GOT3 (cell line): ENCODE results near the gene ARMC6.
"Not testable (repeated sequence)": the region's sequence is repeated elsewhere in the genome, so short reads cannot be mapped to it uniquely, and the experiment has no call there.

Experiments used
- DNase-seq: peaks from one replicate; lab custom pipeline; 2025; ENCODE audit warnings: mixed read lengths; lab: John Stamatoyannopoulos, UW

The ARMC6 gene

DNA sequence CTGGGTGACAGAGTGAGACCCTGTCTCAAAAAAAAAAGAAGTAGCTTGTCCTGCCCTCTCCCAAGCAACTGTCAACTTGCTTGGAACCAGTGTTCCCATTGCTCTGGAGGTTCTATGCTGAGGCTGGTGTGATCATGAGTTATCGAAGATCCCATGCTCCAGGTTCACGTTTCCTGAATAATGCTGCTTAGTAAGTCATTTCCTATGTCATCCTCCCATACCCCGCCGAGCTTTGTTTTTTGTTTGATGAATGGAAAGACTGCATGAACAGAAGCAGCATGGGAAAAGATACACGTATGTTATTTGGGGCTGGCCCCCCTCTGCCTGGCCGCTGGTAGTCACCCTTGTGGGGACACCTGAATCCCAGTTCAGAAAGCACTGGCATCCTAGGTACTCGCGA, 41.7 kb downstream of the ARMC6 start:
- DNase-seq, result no peak

DNA sequence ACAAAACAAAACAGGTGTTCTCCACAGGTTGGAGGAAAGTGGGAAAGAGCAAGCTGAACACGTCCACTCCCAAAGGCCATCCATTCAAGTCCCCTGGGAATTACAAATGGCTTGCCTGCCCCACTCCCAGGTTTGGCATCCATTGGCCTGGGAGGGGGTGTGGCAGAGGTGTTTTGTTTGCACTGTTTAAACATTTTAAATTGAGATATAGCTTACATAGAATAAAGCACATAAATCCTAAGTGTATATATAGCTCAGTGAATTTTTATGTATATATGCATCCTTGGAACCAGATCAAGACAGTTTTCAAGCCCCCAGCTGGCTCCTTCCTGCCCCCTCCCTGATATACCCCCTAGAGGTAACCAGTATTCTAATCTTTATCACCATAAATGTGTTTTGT, 43.1 kb downstream of the ARMC6 start:
- no peak for DNase-seq

DNA sequence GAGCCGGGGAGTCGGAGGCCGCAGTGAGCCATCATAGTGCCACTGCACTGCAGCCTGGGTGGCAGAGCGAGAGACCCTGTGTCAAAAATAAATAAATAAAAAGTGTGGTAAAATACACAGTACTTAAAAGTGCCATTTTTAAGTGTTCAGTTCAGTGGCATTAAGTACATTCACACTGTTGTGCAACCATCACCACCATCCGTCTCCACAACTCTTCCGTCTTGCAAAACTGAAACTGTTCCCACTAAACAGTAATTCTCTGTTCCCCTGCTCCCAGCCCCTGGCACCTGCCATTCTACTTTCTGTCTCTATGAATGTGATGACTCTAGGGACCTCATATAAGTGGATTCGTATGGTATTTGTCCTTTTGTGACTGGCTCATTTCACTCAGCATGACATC, 43.7 kb downstream of the ARMC6 start:
- no peak for DNase-seq

DNA sequence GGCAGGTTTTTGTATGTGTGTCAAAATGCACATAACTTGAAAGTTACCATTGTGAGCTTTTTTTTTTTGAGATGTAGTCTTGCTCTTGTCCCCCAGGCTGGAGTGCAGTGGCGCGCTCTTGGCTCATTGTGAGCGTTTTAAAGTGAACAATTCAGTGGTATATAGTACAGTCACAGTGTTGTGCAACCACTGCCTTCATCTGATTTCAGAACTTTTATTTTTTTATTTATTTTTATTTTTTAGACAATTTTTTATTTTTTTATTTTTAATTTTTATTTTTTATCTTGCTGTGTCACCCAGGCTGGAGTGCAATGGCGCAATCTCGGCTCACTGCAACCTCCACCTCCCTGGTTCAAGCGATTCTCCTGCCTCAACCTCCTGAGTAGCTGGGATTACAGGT, 45.4 kb downstream of the ARMC6 start:
- DNase-seq, result no peak

DNA sequence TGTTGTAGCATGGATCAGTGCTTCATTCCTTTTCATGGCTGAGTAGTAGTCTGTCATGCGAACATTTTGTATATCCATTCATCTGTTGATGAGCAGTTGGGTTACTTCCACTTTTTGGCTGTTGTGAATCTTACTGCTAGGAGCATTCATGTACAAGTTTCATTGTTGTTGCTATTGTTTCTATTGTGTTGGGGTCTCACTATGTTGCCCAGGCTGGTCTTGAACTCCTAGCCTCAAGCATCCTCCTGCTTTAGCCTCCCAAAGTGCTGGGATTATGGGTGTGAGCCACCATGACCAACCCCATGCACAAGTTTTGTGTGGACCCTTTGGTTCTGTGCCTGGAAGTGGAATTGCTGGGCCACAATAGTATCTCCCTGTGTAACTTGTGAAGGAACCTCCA, 46.2 kb downstream of the ARMC6 start:
- no peak for DNase-seq

DNA sequence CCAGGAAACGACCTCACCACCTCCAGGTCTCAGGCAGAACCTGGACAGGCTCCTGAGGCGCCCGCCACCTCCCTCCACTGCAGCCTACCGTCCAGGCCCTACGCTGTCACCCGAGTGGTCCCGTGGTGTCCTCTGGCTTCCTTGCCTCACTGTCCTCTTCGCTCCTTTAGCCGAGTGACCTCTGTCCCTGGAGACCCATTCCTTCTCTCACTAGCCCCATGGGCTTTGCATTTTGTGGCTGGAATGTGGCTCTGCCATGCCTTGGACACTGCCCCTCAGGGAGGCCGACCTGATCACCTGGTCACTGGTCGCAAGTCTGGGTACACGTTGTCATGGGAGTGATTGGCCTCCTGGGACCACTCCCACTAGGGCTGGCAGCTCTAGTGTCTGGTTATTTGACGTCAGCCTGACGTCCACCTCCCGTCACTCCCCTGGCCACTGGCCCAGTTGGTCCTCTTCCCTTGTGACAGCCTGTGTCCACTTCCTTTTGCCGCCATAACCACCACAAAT, 48.3 kb downstream of the ARMC6 start:
- no peak for DNase-seq

DNA sequence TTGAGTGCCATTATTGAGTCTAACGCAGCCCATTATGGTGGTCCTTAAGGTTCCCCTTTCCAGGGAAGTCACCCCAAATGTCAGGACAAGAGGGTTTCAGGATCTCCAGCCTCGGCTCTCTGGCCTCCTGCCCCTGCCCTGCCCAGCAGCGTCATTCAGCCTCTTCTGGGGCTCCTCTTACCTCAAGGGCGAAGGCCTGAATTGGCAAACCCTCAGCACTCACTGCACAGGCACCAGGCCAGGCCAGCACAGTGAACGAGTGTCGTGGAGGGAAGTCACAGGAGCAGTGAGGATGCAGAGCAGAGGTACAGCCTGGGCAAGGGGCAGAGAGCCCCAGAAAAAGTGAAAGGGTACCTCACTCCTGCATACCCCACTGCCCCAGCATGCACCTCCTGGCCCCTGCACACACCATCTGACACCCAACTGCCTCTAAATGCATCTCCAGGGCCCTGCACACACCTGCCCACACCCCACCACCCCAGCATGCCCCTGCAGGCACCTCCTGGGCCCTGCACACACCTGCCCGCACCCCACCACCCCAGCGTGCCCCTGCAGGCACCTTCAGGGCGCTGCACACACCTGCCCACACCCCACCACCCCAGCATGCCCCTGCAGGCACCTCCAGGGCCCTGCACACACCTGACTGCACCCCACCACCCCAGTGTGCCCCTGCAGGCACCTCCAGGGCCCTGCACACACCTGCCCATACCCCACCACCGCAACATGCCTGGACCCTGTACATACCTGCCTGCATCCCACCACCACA, 50.2 kb downstream of the ARMC6 start:
- no peak for DNase-seq

DNA sequence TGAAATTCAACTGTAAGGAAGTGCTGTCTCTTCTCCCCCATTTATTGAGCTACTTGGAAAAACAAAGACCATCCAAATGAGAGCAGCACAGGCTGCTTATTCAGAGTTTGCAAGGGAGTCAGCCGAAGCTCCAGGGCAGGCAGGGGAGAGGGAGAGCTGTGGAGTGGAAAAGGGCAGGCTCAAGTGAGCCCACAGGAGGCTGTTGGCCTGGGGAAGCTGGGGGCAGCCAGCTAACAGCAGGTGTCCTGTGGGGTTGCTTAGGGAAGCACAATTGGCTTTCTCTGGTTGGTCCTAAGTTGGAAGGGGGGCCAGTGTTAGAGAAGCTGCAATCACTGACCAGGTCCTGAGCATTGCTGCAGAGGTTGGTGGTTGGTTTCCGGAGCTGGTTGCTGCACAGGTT, 54.3 kb downstream of the ARMC6 start:
- no peak for DNase-seq

DNA sequence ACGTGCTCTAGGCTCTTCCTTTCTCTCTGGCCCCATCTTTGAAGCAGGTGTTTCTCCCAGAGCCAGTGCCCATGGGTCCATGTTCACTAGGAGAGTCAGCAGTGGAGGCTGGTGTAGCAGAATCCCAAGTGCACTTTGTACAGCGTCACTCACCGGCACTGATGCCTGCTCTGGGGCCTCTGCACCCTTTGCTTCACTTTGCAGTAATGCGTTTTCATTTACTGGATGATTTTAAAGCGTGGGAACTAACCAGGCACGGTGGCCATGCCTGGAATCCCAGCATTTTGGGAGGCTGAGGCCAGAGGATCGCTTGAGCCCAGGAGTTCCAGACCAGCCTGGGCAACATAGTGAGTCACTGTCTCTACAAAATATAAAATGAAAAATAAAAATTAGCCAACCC, 61.1 kb downstream of the ARMC6 start:
- DNase-seq, result no peak

DNA sequence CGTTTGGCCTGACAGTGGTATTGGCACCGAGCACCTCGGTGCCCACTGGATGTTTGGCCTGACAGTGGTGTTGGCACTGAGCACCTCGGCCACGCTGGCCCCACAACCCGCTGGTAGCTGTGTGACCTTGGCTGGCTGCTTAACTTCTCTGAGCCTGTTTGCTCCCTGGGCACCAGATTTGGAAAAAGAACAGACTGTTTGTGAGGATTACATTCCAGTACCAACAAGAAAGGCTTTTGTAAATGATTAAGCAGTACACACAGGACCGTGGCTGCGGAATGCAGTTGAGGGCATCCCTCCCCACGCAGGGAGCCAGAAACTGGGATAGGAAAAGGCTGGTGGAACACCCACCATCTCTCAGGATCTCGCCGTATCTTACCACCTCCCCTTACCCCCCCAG, 62.3 kb downstream of the ARMC6 start:
- no peak for DNase-seq

DNA sequence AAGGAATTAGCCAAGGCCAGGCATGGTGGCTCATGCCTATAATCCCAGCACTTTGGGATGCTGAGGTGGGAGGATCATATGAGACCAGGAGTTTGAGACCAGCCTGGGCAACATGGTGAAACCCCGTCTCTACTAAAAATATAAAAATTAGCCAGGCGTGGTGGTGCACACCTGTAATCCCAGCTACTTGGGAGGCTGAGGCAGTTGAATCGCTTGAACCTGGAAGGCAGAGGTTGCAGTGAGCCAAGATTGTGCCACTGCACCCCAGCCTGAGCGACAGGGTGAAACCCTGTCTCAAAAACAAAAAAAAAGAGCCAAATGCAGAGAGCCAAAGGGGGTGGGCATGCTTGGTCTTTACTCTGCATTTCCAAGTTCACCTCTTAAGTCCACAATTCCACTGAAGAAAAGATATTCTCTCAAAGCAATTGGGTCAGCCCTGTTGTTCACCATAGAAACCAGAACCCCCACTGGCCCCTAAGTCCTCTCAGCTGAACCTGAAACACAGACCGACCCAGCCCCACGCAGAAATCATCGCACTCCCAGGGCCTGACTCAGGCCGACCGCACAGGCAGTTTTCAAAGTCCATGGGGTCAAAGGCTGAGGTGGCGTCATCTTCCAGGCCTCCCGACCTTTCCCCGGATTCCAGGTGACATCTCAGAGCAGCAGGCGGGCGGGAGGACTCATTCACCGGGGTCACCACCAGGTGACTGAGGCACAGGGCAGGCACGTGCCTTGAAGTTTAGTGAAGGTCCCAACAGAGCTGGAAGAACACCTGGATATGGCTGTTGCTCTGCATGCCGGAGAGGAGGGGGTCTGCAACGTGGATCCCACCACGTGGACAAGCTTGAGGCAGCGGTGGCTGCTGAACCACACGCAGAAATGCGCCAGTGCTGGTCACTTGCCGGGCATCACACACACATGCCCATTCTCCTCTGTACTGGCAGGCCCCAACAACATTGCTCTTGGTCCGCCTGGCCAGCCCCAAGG, 63.5 kb downstream of the ARMC6 start:
- DNase-seq, result no peak

DNA sequence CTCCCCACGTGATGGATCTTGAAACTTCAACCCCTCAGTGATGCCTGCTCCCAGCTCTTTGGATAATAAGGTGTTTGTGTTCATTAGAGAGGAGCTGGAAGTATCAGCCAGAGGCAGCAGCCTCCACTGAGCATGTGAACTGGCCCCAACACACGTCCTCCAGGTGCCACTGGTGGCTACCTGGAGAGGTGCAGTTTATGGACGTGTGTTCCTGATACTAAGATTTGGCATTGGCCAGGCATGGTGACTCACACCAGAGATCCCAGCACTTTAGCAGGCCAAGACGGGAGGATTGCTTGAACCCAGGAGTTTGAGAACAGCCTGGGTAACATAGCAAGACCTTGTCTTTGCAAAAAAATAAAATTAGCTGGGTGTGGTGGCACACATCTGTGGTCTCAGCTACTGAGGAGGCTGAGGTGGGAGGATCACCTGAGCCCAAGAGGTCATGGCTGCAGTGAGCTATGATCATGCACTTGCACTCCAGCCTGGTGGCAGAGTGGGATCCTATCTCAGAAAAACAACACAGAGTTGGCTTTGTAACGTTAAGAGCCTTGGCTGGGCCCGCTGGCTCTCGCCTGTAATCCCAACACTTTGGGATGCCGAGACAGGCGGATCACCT, 64.8 kb downstream of the ARMC6 start:
- no peak for DNase-seq

DNA sequence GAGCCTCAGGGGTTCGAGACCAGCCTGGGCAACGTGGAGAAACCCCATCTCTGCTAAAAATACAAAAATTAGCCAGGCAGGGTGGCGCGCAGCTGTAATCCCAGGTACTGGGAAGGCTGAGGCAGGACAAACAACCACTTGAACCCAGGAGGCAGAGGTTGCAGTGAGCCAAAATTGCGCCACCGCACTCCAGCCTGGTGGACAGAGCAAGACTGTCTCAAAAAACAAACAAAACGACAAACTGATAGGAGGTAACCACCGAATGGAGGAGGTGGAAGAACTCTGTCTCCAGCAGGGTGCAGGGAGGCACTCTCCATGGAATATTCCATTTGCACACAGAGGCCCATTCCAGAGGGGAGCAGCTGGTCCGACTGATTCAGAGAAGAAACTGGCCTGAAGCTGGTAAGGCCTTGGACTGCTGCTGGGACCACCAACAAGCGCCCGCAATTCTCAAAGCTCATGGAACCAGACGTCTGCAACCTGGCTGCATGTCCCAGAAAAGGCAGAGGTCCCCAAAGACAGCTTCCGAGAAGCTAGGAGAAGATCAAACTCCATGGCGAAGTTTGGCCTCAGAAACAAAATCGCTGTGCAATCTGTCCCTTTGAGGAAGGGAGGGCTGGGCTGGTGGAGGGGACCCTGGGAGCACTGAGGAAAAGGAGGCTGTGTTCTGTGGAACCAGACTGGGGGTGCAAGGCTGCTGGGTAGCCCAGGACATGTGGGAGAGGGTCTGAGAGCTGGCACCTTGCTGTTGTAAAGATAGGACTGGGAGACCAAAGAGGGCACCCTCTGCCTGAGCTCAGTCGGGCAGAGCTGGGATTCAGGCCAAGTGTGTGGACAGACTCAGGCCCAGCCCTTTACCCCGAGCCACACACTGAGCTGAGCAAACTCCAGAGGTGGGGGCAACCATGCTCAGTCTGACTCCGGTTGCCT, 65.6 kb downstream of the ARMC6 start:
- no peak for DNase-seq

DNA sequence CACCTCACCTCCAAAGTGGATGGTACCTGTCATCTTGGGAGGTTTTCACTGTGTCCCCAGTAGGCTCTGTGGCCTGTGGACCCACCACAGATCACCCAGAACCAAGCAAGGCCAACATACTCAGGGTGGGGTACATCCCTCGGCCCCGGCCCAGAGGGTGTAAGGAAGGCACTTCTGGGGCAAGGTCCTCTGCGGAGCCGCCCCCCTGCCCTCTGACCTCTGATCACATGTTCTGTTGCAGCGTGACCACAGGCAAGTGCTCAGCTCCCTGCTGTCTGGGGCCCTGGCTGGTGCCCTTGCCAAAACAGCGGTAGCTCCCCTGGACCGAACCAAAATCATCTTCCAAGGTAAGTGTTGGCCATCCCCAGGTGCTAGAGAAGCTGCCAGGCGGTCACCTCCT, 68.1 kb downstream of the ARMC6 start:
- no peak for DNase-seq

DNA sequence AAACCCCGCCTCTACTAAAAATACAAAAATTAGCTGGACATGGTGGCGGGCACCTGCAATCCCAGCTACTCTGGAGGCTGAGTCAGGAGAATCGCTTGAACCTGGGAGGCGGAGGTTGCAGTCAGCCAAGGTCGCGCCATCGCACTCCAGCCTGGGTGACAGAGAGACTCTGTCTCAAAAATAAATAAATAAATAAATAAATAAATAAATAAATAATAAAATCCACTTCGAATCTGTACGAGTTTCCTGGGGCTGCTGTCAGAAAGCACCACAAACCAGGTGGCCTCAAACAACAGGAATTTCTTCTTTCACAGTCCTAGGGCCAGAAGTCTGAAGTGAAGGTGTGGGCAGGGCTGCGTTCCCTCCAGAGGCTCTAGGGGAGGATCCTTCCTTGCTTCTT, 69.2 kb downstream of the ARMC6 start:
- not testable (repeated sequence) for DNase-seq

DNA sequence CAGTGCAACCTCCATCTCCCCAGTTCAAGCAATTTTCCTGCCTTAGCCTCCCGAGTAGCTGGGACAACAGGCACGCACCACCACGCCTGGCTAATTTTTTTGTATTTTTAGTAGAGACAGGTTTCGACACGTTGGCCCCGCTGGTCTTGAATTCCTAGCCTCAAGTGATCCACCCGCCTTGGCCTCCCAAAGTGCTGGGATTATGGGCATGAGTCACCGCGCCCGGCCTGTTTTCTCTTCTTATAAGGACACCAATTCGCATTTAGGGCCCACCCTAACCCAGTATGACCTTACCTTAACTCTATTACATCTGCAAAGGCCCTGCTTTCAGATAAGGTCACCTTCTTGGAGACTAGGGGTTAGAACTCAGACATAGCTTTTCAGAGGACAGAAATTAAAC, 69.8 kb downstream of the ARMC6 start:
- no peak for DNase-seq

DNA sequence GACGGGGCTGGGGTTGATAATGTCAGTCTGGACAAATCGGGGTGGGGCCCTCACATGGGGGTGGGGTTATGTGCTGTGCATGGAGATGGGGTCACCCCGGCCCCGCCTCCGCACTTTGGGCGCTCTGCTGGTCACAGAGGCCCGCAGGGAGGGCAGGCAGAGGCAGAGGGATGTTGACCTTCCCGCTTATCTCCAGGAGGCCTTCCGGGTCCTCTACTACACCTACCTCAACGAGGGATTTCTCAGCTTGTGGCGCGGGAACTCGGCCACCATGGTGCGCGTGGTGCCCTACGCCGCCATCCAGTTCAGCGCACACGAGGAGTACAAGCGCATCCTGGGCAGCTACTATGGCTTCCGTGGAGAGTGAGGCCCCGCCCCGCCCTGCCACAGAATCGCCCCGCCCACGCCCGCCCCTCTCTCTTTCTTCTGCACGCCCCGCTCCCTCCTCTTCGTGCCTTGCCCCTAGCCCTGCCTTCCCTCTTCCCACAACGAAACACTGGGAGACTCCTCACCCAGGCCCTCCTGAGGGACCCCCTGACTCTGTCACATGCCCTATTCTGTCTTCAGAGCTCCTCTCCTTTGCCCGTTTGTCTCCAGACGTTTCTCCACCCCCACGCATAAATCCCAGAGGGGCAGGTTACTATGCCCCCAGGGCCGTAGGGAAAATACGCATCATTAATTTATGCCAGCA, 72.1 kb downstream of the ARMC6 start:
- DNase-seq, result no peak

DNA sequence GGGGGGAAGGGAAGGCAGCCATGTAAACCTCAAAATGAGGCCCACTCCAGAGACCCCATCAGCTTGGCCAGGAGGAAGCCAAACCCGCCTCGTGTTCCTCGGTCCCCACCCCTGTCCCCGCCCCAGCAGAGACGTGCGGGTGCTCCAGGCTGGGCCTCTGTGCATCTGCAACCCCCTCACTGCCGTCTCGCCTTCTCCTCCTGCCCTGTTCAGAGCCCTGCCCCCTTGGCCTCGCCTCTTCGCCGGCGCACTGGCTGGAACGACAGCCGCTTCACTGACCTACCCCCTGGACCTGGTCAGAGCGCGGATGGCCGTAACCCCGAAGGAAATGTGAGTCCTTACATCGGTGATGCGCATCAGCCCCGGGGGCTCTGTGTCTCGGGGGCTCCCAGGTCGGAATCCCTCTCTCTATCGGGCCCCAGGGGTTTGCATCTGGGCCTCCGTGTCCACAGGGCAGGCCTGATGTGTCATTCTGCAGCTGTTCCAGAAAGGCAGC, 72.7 kb downstream of the ARMC6 start:
- no peak for DNase-seq

DNA sequence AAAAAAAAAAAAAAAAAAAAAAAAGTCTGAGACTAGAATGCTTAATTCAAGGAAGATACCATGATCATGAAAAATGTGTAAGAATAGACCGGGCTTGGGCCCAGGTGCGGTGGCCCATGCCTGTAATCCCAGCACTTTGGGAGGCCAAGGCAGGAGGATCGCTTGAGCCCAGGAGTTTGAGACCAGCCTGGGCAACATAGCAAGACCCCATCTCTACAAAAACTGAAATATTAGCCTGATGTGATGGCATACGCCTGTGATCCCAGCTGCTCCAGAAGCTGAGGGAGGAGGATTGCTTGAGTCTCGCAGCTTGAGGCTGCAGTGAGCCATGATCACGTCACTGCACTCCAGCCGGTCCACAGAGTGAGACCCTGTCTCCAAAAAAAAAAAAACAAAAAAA, 73.5 kb downstream of the ARMC6 start:
- not testable (repeated sequence) for DNase-seq

DNA sequence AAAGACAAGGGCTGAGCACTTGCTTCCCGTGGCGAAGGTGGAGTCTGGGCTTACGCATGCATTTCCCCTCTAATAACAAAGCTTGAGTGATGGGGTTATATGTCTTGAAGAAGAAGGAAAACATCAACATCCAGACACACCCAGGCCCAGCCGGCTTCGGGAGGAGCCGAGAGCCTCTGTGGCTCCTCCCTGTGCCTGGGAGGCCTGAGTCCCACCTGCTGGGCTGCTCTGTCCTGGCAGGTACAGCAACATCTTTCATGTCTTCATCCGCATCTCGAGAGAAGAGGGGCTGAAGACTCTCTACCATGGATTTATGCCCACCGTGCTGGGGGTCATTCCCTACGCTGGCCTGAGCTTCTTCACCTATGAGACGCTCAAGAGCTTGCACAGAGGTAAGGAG, 74.3 kb downstream of the ARMC6 start:
- no peak for DNase-seq
